ENCODE results near the gene ARHGDIB. TPM values are rescaled to one million over a fixed set of nuclear protein-coding genes. Genes with fewer than 3 reads are reported as not detected.
A peak's percentile ranks its signal among the peaks of the same experiment; 100 is the strongest.

The ARHGDIB gene
- total and polyA plus RNA-seq, 10 of the 15 experiments (the other 5 are each of a cell fraction or from before 2014, with no cell fraction given): 796 to 2,849 (median 1,346) TPM

DNA sequence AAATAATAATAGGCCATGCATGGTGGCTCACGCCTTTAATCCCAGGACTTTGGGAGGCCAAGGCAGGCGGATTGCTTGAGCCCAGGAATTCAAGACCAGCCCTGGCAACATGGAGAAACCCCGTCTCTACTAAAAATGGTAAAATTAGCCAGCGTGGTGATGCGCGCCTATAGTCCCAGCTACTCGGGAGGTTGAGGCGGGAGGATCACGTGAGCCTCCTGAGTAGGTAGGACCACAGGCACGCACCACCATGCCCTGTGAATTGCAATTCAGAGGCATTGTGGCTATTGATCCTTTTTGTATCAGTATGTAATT, 2.3 kb downstream of the ARHGDIB start (continued):
- TF ChIP-seq, protein P1, sequence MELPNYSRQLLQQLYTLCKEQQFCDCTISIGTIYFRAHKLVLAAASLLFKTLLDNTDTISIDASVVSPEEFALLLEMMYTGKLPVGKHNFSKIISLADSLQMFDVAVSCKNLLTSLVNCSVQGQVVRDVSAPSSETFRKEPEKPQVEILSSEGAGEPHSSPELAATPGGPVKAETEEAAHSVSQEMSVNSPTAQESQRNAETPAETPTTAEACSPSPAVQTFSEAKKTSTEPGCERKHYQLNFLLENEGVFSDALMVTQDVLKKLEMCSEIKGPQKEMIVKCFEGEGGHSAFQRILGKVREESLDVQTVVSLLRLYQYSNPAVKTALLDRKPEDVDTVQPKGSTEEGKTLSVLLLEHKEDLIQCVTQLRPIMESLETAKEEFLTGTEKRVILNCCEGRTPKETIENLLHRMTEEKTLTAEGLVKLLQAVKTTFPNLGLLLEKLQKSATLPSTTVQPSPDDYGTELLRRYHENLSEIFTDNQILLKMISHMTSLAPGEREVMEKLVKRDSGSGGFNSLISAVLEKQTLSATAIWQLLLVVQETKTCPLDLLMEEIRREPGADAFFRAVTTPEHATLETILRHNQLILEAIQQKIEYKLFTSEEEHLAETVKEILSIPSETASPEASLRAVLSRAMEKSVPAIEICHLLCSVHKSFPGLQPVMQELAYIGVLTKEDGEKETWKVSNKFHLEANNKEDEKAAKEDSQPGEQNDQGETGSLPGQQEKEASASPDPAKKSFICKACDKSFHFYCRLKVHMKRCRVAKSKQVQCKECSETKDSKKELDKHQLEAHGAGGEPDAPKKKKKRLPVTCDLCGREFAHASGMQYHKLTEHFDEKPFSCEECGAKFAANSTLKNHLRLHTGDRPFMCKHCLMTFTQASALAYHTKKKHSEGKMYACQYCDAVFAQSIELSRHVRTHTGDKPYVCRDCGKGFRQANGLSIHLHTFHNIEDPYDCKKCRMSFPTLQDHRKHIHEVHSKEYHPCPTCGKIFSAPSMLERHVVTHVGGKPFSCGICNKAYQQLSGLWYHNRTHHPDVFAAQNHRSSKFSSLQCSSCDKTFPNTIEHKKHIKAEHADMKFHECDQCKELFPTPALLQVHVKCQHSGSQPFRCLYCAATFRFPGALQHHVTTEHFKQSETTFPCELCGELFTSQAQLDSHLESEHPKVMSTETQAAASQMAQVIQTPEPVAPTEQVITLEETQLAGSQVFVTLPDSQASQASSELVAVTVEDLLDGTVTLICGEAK (IDR thresholded peaks at IDR 0.05; ENCODE audit: borderline replicate concordance): no peak
- TF ChIP-seq, protein P2, sequence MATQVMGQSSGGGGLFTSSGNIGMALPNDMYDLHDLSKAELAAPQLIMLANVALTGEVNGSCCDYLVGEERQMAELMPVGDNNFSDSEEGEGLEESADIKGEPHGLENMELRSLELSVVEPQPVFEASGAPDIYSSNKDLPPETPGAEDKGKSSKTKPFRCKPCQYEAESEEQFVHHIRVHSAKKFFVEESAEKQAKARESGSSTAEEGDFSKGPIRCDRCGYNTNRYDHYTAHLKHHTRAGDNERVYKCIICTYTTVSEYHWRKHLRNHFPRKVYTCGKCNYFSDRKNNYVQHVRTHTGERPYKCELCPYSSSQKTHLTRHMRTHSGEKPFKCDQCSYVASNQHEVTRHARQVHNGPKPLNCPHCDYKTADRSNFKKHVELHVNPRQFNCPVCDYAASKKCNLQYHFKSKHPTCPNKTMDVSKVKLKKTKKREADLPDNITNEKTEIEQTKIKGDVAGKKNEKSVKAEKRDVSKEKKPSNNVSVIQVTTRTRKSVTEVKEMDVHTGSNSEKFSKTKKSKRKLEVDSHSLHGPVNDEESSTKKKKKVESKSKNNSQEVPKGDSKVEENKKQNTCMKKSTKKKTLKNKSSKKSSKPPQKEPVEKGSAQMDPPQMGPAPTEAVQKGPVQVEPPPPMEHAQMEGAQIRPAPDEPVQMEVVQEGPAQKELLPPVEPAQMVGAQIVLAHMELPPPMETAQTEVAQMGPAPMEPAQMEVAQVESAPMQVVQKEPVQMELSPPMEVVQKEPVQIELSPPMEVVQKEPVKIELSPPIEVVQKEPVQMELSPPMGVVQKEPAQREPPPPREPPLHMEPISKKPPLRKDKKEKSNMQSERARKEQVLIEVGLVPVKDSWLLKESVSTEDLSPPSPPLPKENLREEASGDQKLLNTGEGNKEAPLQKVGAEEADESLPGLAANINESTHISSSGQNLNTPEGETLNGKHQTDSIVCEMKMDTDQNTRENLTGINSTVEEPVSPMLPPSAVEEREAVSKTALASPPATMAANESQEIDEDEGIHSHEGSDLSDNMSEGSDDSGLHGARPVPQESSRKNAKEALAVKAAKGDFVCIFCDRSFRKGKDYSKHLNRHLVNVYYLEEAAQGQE (IDR thresholded peaks at IDR 0.05; ENCODE audit: low read depth, low read length): no peak
- TF ChIP-seq NR2F1 (conservative IDR thresholded peaks at IDR 0.05): no peak
- TF ChIP-seq STAT3 (IDR thresholded peaks at IDR 0.05; ENCODE audit: low read depth, low read length): no peak
- no peak; the same call in 1 of the 2 replicates for TF ChIP-seq POLR2AphosphoS2 (IDR thresholded peaks at IDR 0.05; ENCODE audit: low read depth, low read length)
- TF ChIP-seq, protein P3, sequence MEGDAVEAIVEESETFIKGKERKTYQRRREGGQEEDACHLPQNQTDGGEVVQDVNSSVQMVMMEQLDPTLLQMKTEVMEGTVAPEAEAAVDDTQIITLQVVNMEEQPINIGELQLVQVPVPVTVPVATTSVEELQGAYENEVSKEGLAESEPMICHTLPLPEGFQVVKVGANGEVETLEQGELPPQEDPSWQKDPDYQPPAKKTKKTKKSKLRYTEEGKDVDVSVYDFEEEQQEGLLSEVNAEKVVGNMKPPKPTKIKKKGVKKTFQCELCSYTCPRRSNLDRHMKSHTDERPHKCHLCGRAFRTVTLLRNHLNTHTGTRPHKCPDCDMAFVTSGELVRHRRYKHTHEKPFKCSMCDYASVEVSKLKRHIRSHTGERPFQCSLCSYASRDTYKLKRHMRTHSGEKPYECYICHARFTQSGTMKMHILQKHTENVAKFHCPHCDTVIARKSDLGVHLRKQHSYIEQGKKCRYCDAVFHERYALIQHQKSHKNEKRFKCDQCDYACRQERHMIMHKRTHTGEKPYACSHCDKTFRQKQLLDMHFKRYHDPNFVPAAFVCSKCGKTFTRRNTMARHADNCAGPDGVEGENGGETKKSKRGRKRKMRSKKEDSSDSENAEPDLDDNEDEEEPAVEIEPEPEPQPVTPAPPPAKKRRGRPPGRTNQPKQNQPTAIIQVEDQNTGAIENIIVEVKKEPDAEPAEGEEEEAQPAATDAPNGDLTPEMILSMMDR (IDR thresholded peaks at IDR 0.05 in 2 of 3, conservative IDR thresholded peaks at IDR 0.05 in 1 of 3; ENCODE audit: control insufficient read depth in 2 of 3, extremely low read depth in 1 of 3, insufficient read depth in 1 of 3, low read depth in 3 of 3, low read length in 3 of 3): no peak
- TF ChIP-seq, protein P4, sequence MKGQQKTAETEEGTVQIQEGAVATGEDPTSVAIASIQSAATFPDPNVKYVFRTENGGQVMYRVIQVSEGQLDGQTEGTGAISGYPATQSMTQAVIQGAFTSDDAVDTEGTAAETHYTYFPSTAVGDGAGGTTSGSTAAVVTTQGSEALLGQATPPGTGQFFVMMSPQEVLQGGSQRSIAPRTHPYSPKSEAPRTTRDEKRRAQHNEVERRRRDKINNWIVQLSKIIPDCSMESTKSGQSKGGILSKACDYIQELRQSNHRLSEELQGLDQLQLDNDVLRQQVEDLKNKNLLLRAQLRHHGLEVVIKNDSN (IDR thresholded peaks at IDR 0.05; ENCODE audit: borderline replicate concordance, extremely low read length, insufficient read depth, low read depth, low read length): peak; percentile 65
- TF ChIP-seq KLF5 (IDR thresholded peaks at IDR 0.05; ENCODE audit: partially characterized antibody): no peak
- no peak for TF ChIP-seq ATF7 (IDR thresholded peaks at IDR 0.05; ENCODE audit: low read depth)
- TF ChIP-seq ZNF207 (IDR thresholded peaks at IDR 0.05; ENCODE audit: borderline replicate concordance): no peak
- no peak for TF ChIP-seq TARDBP (IDR thresholded peaks at IDR 0.05; ENCODE audit: borderline replicate concordance)
- TF ChIP-seq, protein P5, sequence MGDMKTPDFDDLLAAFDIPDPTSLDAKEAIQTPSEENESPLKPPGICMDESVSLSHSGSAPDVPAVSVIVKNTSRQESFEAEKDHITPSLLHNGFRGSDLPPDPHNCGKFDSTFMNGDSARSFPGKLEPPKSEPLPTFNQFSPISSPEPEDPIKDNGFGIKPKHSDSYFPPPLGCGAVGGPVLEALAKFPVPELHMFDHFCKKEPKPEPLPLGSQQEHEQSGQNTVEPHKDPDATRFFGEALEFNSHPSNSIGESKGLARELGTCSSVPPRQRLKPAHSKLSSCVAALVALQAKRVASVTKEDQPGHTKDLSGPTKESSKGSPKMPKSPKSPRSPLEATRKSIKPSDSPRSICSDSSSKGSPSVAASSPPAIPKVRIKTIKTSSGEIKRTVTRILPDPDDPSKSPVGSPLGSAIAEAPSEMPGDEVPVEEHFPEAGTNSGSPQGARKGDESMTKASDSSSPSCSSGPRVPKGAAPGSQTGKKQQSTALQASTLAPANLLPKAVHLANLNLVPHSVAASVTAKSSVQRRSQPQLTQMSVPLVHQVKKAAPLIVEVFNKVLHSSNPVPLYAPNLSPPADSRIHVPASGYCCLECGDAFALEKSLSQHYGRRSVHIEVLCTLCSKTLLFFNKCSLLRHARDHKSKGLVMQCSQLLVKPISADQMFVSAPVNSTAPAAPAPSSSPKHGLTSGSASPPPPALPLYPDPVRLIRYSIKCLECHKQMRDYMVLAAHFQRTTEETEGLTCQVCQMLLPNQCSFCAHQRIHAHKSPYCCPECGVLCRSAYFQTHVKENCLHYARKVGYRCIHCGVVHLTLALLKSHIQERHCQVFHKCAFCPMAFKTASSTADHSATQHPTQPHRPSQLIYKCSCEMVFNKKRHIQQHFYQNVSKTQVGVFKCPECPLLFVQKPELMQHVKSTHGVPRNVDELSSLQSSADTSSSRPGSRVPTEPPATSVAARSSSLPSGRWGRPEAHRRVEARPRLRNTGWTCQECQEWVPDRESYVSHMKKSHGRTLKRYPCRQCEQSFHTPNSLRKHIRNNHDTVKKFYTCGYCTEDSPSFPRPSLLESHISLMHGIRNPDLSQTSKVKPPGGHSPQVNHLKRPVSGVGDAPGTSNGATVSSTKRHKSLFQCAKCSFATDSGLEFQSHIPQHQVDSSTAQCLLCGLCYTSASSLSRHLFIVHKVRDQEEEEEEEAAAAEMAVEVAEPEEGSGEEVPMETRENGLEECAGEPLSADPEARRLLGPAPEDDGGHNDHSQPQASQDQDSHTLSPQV (IDR thresholded peaks at IDR 0.05): no peak
- TF ChIP-seq CHD4 (IDR thresholded peaks at IDR 0.05): no peak
- no peak for TF ChIP-seq SIX5 (IDR thresholded peaks at IDR 0.05; ENCODE audit: low read depth, low read length, severe bottlenecking)
- TF ChIP-seq ETV6 (conservative IDR thresholded peaks at IDR 0.05 in 1 of 2, IDR thresholded peaks at IDR 0.05 in 1 of 2; ENCODE audit: borderline replicate concordance in 1 of 2, low read depth in 1 of 2): no peak

Measured in GM12878 (cell line).